GM13977 (cell line): Measurements from ENCODE around the gene PPP1R2C.

Experiments
- DNase-seq: peaks from one replicate; pipeline ENCODE4 v3.0.0; 2012; ENCODE audit warnings: low spot score
- CTCF ChIP-seq: IDR thresholded peaks from 2 replicates; pipeline ENCODE4 v1.5.1; 2012; ENCODE audit warnings: mild to moderate bottlenecking, control low read depth; ENCODE audit not compliant: insufficient read depth; ENCODE audit errors: extremely low read depth, missing control alignments
- in situ Hi-C: fragments of 300-500 bp; cut with MboI; formaldehyde crosslinking; loops from one replicate; pipeline ENCODE4 v1.12.0; 2022; ENCODE audit warnings: low sequenced_read_pairs, low pct_unique_long_range_greater_than_20kb, mixed read lengths, inconsistent platforms; ENCODE audit not compliant: unreplicated experiment

Gene PPP1R2C

GRCh38 chrX:42739741-42740140 lies 38.2 kb downstream of the PPP1R2C start:
- TF ChIP-seq CTCF = no peak
- in situ Hi-C loops = no loop called here
- DNase-seq = no peak

- no peak for TF ChIP-seq CTCF
- no peak for DNase-seq
- in situ Hi-C loops = no loop called here
Measured at GRCh38 chrX:42739258-42739657, 38.7 kb downstream of the PPP1R2C start.

GRCh38 chrX:42738552-42738951 lies 39.4 kb downstream of the PPP1R2C start:
- DNase-seq = no peak
- TF ChIP-seq CTCF = no peak
- in situ Hi-C loops = no loop called here

GRCh38 chrX:42735250-42735649 lies 42.7 kb downstream of the PPP1R2C start:
- TF ChIP-seq CTCF = no peak
- in situ Hi-C loops = no loop called here
- DNase-seq = no peak

GRCh38 chrX:42732506-42732905 lies 45.5 kb downstream of the PPP1R2C start:
- no peak for TF ChIP-seq CTCF
- in situ Hi-C loops = no loop called here
- no peak for DNase-seq
